H1 (cell line): ENCODE measurements around the gene NIPAL1. TPM values are rescaled to one million over a fixed set of nuclear protein-coding genes. Genes with fewer than 3 reads are reported as not detected.

Source experiments
- CTCF ChIA-PET: fragments of 300-600 bp; sonication (Branson Sonifier 250); formaldehyde crosslinking; loops from one replicate; lab custom pipeline; 2021; ENCODE audit not compliant: partially characterized antibody; lab: Charles Lee
- POLR2A ChIA-PET: fragments of 300-600 bp; sonication (Branson Sonifier 250); formaldehyde crosslinking; loops from one replicate; lab custom pipeline; 2021; ENCODE audit warnings: inconsistent platforms; ENCODE audit not compliant: partially characterized antibody; lab: Charles Lee
- DNase-seq, 2 experiments: peaks; one replicate each; pipeline versions ENCODE4 v3.0.0 to v3.0.0-alpha.2; 2010 to 2022; ENCODE audit warnings: low spot score in 2 of 2, low read depth in 1 of 2, mixed read lengths in 1 of 2
- FAIRE-seq: peaks from 2 replicates; lab custom pipeline; 2011; peaks lifted over from hg19 to GRCh38; lab: Jason Lieb, UNC
- H2AFZ ChIP-seq: 2 replicates; pipeline ENCODE4 v1.8.1; 2012; ENCODE audit warnings: low read length, inconsistent platforms
- H2AK5ac ChIP-seq: 2 replicates; pipeline ENCODE4 v1.6.1; 2013; ENCODE audit warnings: low read depth, low read length
- H2BK120ac ChIP-seq: replicated peaks from 2 replicates; pipeline ENCODE3; 2013; ENCODE audit warnings: low read depth, low read length, inconsistent platforms
- H2BK12ac ChIP-seq: 2 replicates; pipeline ENCODE4 v1.6.1; 2013; ENCODE audit warnings: low read depth, low read length
- H2BK15ac ChIP-seq: 2 replicates; pipeline ENCODE4 v1.6.1; 2013; ENCODE audit warnings: low read length
- H2BK20ac ChIP-seq: 2 replicates; pipeline ENCODE4 v1.6.1; 2013; ENCODE audit warnings: low read length
- H2BK5ac ChIP-seq: 2 replicates; pipeline ENCODE4 v1.6.1; 2013; ENCODE audit warnings: low read depth, low read length
- H3K14ac ChIP-seq: 2 replicates; pipeline ENCODE4 v1.6.1; 2013; ENCODE audit warnings: inconsistent platforms; ENCODE audit not compliant: insufficient read length
- H3K18ac ChIP-seq: 2 replicates; pipeline ENCODE4 v1.6.1; 2013; ENCODE audit warnings: low read length; ENCODE audit errors: extremely low read depth
- H3K23ac ChIP-seq: 2 replicates; pipeline ENCODE4 v1.6.1; 2013; ENCODE audit warnings: inconsistent platforms; ENCODE audit not compliant: insufficient read length
- H3K23me2 ChIP-seq: 2 replicates; pipeline ENCODE4 v1.6.1; 2013; ENCODE audit warnings: low read depth, low read length
- H3K27ac ChIP-seq: 2 replicates; pipeline ENCODE4 v1.6.1; 2011; ENCODE audit warnings: low read depth, low read length, inconsistent platforms
- H3K27me3 ChIP-seq, 4 experiments: replicated peaks in 1 of 4; 1 replicate in 1 of 4; 2 replicates in 3 of 4; pipeline versions ENCODE4 v1.6.1 to v1.8.1; 2011 to 2013; ENCODE audit warnings: low read length in 3 of 4, mild to moderate bottlenecking in 3 of 4, inconsistent platforms in 2 of 4, mixed read lengths in 2 of 4, moderate library complexity in 1 of 4; ENCODE audit not compliant: control insufficient read depth in 3 of 4, insufficient read depth in 3 of 4; ENCODE audit errors: extremely low read depth in 1 of 4
- H3K36me3 ChIP-seq, 4 experiments: 2 replicates each; pipeline versions ENCODE4 v1.6.1 to v1.8.1; 2011 to 2013; ENCODE audit warnings: mild to moderate bottlenecking in 4 of 4, low read length in 3 of 4, moderate library complexity in 2 of 4, control low read depth in 1 of 4, inconsistent platforms in 1 of 4; ENCODE audit not compliant: insufficient read depth in 4 of 4, control insufficient read depth in 2 of 4
- H3K4ac ChIP-seq: replicated peaks from 2 replicates; pipeline ENCODE3; 2013; ENCODE audit warnings: low read length, low read depth, mixed read lengths, inconsistent platforms; ENCODE audit not compliant: insufficient read length
- H3K4me1 ChIP-seq, 4 experiments: replicated peaks in 1 of 4; 1 replicate in 1 of 4; 2 replicates in 3 of 4; pipeline versions ENCODE4 v1.6.1 to v1.8.1; 2011 to 2013; ENCODE audit warnings: low read length in 3 of 4, inconsistent platforms in 2 of 4, mixed read lengths in 1 of 4; ENCODE audit not compliant: insufficient read depth in 4 of 4, control insufficient read depth in 3 of 4
- H3K4me2 ChIP-seq, 2 experiments: 2 replicates each; pipeline versions ENCODE4 v1.6.1 to v1.8.1; 2011 to 2013; ENCODE audit warnings: low read depth in 2 of 2, low read length in 2 of 2, control low read depth in 1 of 2, inconsistent platforms in 1 of 2, mild to moderate bottlenecking in 1 of 2; ENCODE audit not compliant: insufficient read depth in 1 of 2
- H3K4me3 ChIP-seq, 4 experiments: fragments of 200-600, 300-600 bp in 1 of 4; sonication (generic), shearing (Covaris generic), sonication (Bioruptor Twin) in 1 of 4; 2 replicates each; pipeline versions ENCODE4 v1.5.1 to v1.8.1; 2011 to 2016; ENCODE audit warnings: low read length in 4 of 4, low read depth in 3 of 4, control low read depth in 2 of 4, inconsistent platforms in 2 of 4, mild to moderate bottlenecking in 2 of 4, mixed read lengths in 1 of 4, moderate library complexity in 1 of 4; ENCODE audit not compliant: insufficient read depth in 2 of 4; ENCODE audit errors: extremely low read depth in 1 of 4
- H3K56ac ChIP-seq: replicated peaks from 2 replicates; pipeline ENCODE3; 2013; ENCODE audit warnings: low read depth, mild to moderate bottlenecking, mixed read lengths, low read length, inconsistent platforms; ENCODE audit not compliant: insufficient read length
- H3K79me1 ChIP-seq: 2 replicates; pipeline ENCODE4 v1.6.1; 2013; ENCODE audit warnings: low read depth, low read length, control low read depth
- H3K79me2 ChIP-seq, 2 experiments: 2 replicates each; pipeline versions ENCODE4 v1.6.1 to v1.8.1; 2012 to 2013; ENCODE audit warnings: low read length in 2 of 2, mild to moderate bottlenecking in 2 of 2, inconsistent platforms in 1 of 2; ENCODE audit not compliant: insufficient read depth in 2 of 2, control insufficient read depth in 1 of 2
- H3K9ac ChIP-seq, 4 experiments: replicated peaks in 1 of 4; 1 replicate in 1 of 4; 2 replicates in 3 of 4; pipeline versions ENCODE4 v1.6.1 to v1.8.1; 2011 to 2013; ENCODE audit warnings: low read depth in 3 of 4, low read length in 3 of 4, control low read depth in 2 of 4, mild to moderate bottlenecking in 2 of 4, moderate library complexity in 2 of 4, inconsistent platforms in 1 of 4; ENCODE audit errors: extremely low read depth in 1 of 4
- H3K9me3 ChIP-seq, 2 experiments: 2 replicates each; pipeline versions ENCODE4 v1.6.1 to v1.8.1; 2012 to 2013; ENCODE audit warnings: mild to moderate bottlenecking in 2 of 2, moderate library complexity in 2 of 2, control low read depth in 1 of 2, inconsistent platforms in 1 of 2, low read depth in 1 of 2, low read length in 1 of 2, mixed read lengths in 1 of 2; ENCODE audit not compliant: insufficient read depth in 2 of 2
- H4K20me1 ChIP-seq, 2 experiments: replicated peaks in 1 of 2; 2 replicates each; pipeline versions ENCODE3 to v1.8.1; 2011 to 2013; ENCODE audit warnings: inconsistent platforms in 2 of 2, low read length in 2 of 2, mild to moderate bottlenecking in 1 of 2; ENCODE audit not compliant: insufficient read depth in 2 of 2, control insufficient read depth in 1 of 2
- H4K5ac ChIP-seq: 2 replicates; pipeline ENCODE4 v1.6.1; 2013; ENCODE audit warnings: low read length, low read depth, mixed read lengths, inconsistent platforms; ENCODE audit not compliant: insufficient read length
- H4K8ac ChIP-seq: 2 replicates; pipeline ENCODE4 v1.8.0; 2013; ENCODE audit warnings: mild to moderate bottlenecking, moderate library complexity, low read length, inconsistent platforms; ENCODE audit not compliant: insufficient read depth; ENCODE audit errors: extremely low read depth
- H4K91ac ChIP-seq: replicated peaks from 2 replicates; pipeline ENCODE3; 2013; ENCODE audit warnings: low read length, mixed read lengths, inconsistent platforms; ENCODE audit not compliant: insufficient read length
- BRCA1 ChIP-seq: IDR thresholded peaks from 2 replicates; pipeline ENCODE4 v1.6.1; 2012; ENCODE audit warnings: low read depth, low read length, improper control_type of control experiment
- CBX8 ChIP-seq: fragments of 300-800, 300-1000 bp; sonication (generic); IDR thresholded peaks from 2 replicates; pipeline ENCODE4 v1.7.1; 2016; ENCODE audit warnings: low read depth, low read length, borderline replicate concordance
- CEBPB ChIP-seq: IDR thresholded peaks from 2 replicates; pipeline ENCODE4 v1.6.1; 2012; ENCODE audit warnings: low read depth, low read length
- CREB1 ChIP-seq: IDR thresholded peaks from 2 replicates; pipeline ENCODE4 v1.6.1; 2012; ENCODE audit warnings: inconsistent platforms
- EGR1 ChIP-seq: IDR thresholded peaks from 2 replicates; pipeline ENCODE4 v1.6.1; 2011; ENCODE audit warnings: low read depth, low read length, borderline replicate concordance
- FOSL1 ChIP-seq: IDR thresholded peaks from 2 replicates; pipeline ENCODE4 v1.6.1; 2011; ENCODE audit warnings: mild to moderate bottlenecking, low read depth, low read length, moderate library complexity; ENCODE audit not compliant: insufficient read depth
- PHF8 ChIP-seq: fragments of 200-600 bp; sonication (generic); conservative IDR thresholded peaks from 2 replicates; pipeline ENCODE4 v1.7.1; 2012; ENCODE audit warnings: low read depth, mild to moderate bottlenecking, inconsistent platforms, low read length, moderate library complexity
- POLR2A ChIP-seq, 2 experiments: IDR thresholded peaks; 1 replicate in 1 of 2; 2 replicates in 1 of 2; pipeline ENCODE4 v1.6.1; 2011; ENCODE audit warnings: low read depth in 2 of 2, low read length in 2 of 2, mild to moderate bottlenecking in 2 of 2; ENCODE audit errors: control extremely low read depth in 1 of 2
- POU5F1 ChIP-seq: IDR thresholded peaks from 2 replicates; pipeline ENCODE4 v1.6.1; 2011; ENCODE audit warnings: low read depth, mild to moderate bottlenecking, low read length, moderate library complexity
- RAD21 ChIP-seq, 2 experiments: IDR thresholded peaks in 1 of 2; conservative IDR thresholded peaks in 1 of 2; 2 replicates each; pipeline ENCODE4 v1.6.1; 2011; ENCODE audit warnings: low read depth in 2 of 2, low read length in 2 of 2, improper control_type of control experiment in 1 of 2, inconsistent platforms in 1 of 2, mild to moderate bottlenecking in 1 of 2, moderate library complexity in 1 of 2
- RNF2 ChIP-seq: fragments of 200-900, 300-1000 bp; sonication (generic); IDR thresholded peaks from 2 replicates; pipeline ENCODE4 v1.7.1; 2016; ENCODE audit warnings: borderline replicate concordance, low read depth, mild to moderate bottlenecking, antibody characterized with exemption, low read length; ENCODE audit not compliant: poor library complexity, severe bottlenecking; ENCODE audit errors: missing control alignments
- SIX5 ChIP-seq: IDR thresholded peaks from 2 replicates; pipeline ENCODE4 v1.6.1; 2011; ENCODE audit warnings: mild to moderate bottlenecking, low read depth, low read length
- SP2 ChIP-seq: IDR thresholded peaks from 2 replicates; pipeline ENCODE4 v1.6.1; 2012; ENCODE audit warnings: mild to moderate bottlenecking, low read length, inconsistent platforms
- TCF12 ChIP-seq: IDR thresholded peaks from 2 replicates; pipeline ENCODE4 v1.6.1; 2011; ENCODE audit warnings: low read depth, mild to moderate bottlenecking, low read length
- TEAD4 ChIP-seq: IDR thresholded peaks from 2 replicates; pipeline ENCODE4 v1.6.1; 2012; ENCODE audit warnings: low read depth, low read length, inconsistent platforms, mixed read lengths
- WGBS, 2 experiments: shearing (Covaris generic) in 1 of 2; methylation state at CpG; one replicate each; pipeline versions ENCODE4 v1.1.6 to v1.1.7; 2013 to 2015; ENCODE audit warnings: low lambda C conversion rate in 2 of 2, mixed read lengths in 2 of 2, inconsistent platforms in 1 of 2, low coverage in 1 of 2, missing lambda C conversion rate in 1 of 2; ENCODE audit not compliant: insufficient replicate concordance in 2 of 2, insufficient coverage in 1 of 2, insufficient read length in 1 of 2; ENCODE audit errors: extremely low coverage in 1 of 2, missing lambda C conversion rate in 1 of 2; 5-methylcytosine and 5-hydroxymethylcytosine counted together
- polyA plus RNA-seq, 7 experiments: library from polyadenylated mRNA; depleted of rRNA in 3 of 7; stranded (reverse) in 5 of 7; unstranded in 2 of 7; fragments of >200 nt in 5 of 7; fragments of 200-250 nt in 2 of 7; gene quantifications; 1 replicate in 5 of 7; 2 replicates in 1 of 7; 4 replicates in 1 of 7; pipeline versions ENCODE4 v1.2.1 to v1.2.3, GENCODE V29; 2011 to 2013; ENCODE audit warnings: missing spikeins in 2 of 7, mixed read lengths in 2 of 7
- total RNA-seq: library from RNA; stranded (reverse); fragmentation: NEBNext Ultra II Directional; extraction: Animal tissue kit (Norgen Biotek cat#: 25700); gene quantifications from 2 replicates; pipeline ENCODE4 v1.2.1, GENCODE V29; 2021

NIPAL1 gene
- total and polyA plus RNA-seq, 2 of the 8 experiments (the other 6 are each of a cell fraction or from before 2014, with no cell fraction given): 1.4 to 4.9 TPM

DNA sequence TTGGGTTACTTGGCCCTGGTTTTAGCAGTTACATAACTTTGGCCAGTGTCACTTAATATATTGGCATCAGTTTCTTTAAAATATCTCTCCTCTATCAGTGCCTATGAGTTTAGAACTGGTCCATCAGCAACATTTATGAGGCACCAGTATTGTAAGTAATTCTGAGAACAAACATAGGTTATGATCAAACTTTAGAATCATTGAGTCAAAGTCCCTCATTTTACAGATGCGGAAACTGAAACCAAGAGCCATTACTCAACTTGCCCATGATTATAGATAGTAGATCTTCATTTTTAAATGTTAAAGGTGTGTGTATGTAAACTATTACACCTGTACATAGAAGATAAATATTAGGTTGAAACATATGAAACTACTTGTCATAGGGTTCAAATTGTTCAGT is 4.5 kb downstream of the NIPAL1 start:
- Histone ChIP-seq H3K36me3 (no peaks in the 10 kb centered on the region; a peak in 1 of 8 replicates), H2BK12ac (no peak overlapping the region), H2BK5ac (no peak overlapping the region), H3K27me3 (peaks cover 0 to 14% (median 6%) of the 10 kb centered on the region in 4 experiments; a peak in 5 of 7 replicates), H4K91ac (no peak overlapping the region), H3K23ac (no peak overlapping the region), H3K79me2 (no peaks in the 10 kb centered on the region), H3K9ac (no peak overlapping the region), H4K8ac (no peak overlapping the region), H3K4me3 (no peak overlapping the region), H3K79me1 (no peaks in the 10 kb centered on the region), H4K20me1 (no peaks in the 10 kb centered on the region), H3K14ac (no peak overlapping the region), H3K18ac (no peak overlapping the region), H3K27ac (no peak overlapping the region), H2AFZ (no peak overlapping the region), H3K4me2 (no peak overlapping the region), H3K9me3 (no peaks in the 10 kb centered on the region), H4K5ac (no peak overlapping the region), H3K4me1 (0 out of 7 replicates have a peak, but pooled peaks cover 0 to 2% (median 0%) of the 10 kb centered on the region in 4 experiments), H3K23me2 (peaks cover 9% of the 10 kb centered on the region; the same call in 1 of the 2 replicates), H2AK5ac (no peak overlapping the region), H3K4ac (no peak overlapping the region), H2BK20ac (no peak overlapping the region), H2BK15ac (no peak overlapping the region), H3K56ac (no peak overlapping the region), H2BK120ac (no peak overlapping the region)
- WGBS, 2 experiments: 4% methylated on average over 1 of the region's 1 CpG; no CpG with 5 or more reads in 1 of the 2 experiments
- FAIRE-seq: no peak
- POLR2A ChIA-PET: no interaction called here
- CTCF ChIA-PET: interaction anchor here (3.9 kb wide), 1 partner anchor 12 kb away, joined by 45 read pairs; no protein-coding TSS in a partner anchor
- DNase-seq: no peak
- TF ChIP-seq FOSL1: no peak
- no peak for TF ChIP-seq RNF2
- no peak for TF ChIP-seq SIX5
- no peak for TF ChIP-seq CEBPB
- no peak for TF ChIP-seq PHF8
- TF ChIP-seq CREB1: no peak
- TF ChIP-seq SP2: no peak
- TF ChIP-seq BRCA1: no peak
- TF ChIP-seq CBX8: no peak
- TF ChIP-seq POLR2A (IDR thresholded peaks at IDR 0.05; ENCODE audit: control extremely low read depth in 1 of 2, low read depth in 2 of 2, low read length in 2 of 2): no peak
- no peak for TF ChIP-seq RAD21 (IDR thresholded peaks at IDR 0.05 in 1 of 2, conservative IDR thresholded peaks at IDR 0.05 in 1 of 2; ENCODE audit: low read depth in 2 of 2, low read length in 2 of 2)
- no peak for TF ChIP-seq POU5F1
- no peak for TF ChIP-seq TCF12
- no peak for TF ChIP-seq TEAD4
- TF ChIP-seq EGR1: no peak
